Measurements from ENCODE around the gene CYRIA. TPM values are rescaled to one million over a fixed set of nuclear protein-coding genes. Genes with fewer than 3 reads are reported as not detected.

CYRIA gene
- total RNA-seq, 2 donors from 2014 or later: 0.86 to 1.4 TPM

GRCh38 chr2:16655445-16655837, 10.2 kb downstream of the CYRIA start:
- 89 to 95% methylated on average over 4 to 6 of the region's 6 CpGs for WGBS, 2 experiments (ENCODE audit: insufficient coverage in 1 of 2, insufficient read length in 1 of 2)
- Histone ChIP-seq H3K9me3 (ENCODE audit: control insufficient read depth, low read length) (no peaks in the 10 kb centered on the region), H3K36me3 (ENCODE audit: control insufficient read depth, insufficient read depth, low read length) (no peaks in the 10 kb centered on the region), H3K27ac (ENCODE audit: low read depth, low read length) (no peak overlapping the region), H3K9ac (ENCODE audit: extremely low read depth, low read length, poor library complexity, severe bottlenecking) (no peak overlapping the region), H3K27me3 (ENCODE audit: control insufficient read depth, insufficient read depth, low read length, poor library complexity, severe bottlenecking) (peaks cover 26% of the 10 kb centered on the region), H3K4me1 (ENCODE audit: control insufficient read depth, insufficient read depth, low read length) (no peaks in the 10 kb centered on the region), H3K4me3 (ENCODE audit: low read length) (no peak overlapping the region)
- peak; percentile 8 for DNase-seq
- TF ChIP-seq CTCF (conservative IDR thresholded peaks at IDR 0.05): no peak
- Mint-ChIP-seq H3K4me1 (peaks cover 10% of the 10 kb centered on the region), H3K9me3 (no peaks in the 10 kb centered on the region), H3K4me3 (no peak overlapping the region), H3K27ac (no peak overlapping the region), H3K27me3 (ENCODE audit: insufficient read depth) (peaks cover 18% of the 10 kb centered on the region), H3K36me3 (ENCODE audit: low read depth) (no peaks in the 10 kb centered on the region)

- Mint-ChIP-seq H3K36me3 (ENCODE audit: low read depth) (no peaks in the 10 kb centered on the region), H3K27ac (no peak overlapping the region), H3K4me3 (no peak overlapping the region), H3K4me1 (peaks cover 10% of the 10 kb centered on the region), H3K27me3 (ENCODE audit: insufficient read depth) (peaks cover 18% of the 10 kb centered on the region), H3K9me3 (no peaks in the 10 kb centered on the region)
- no peak overlapping the region for H3K4me3 ChIP-seq (ENCODE audit: low read length)
- peak; percentile 22 for DNase-seq
- H3K9me3 ChIP-seq (ENCODE audit: control insufficient read depth, low read length): no peaks in the 10 kb centered on the region
- H3K36me3 ChIP-seq (ENCODE audit: control insufficient read depth, insufficient read depth, low read length): no peaks in the 10 kb centered on the region
- H3K9ac ChIP-seq (ENCODE audit: extremely low read depth, low read length, poor library complexity, severe bottlenecking): no peak overlapping the region
- 95 to 100% methylated on average over 3 to 4 of the region's 4 CpGs for whole genome bisulfite sequencing, 2 experiments (ENCODE audit: insufficient coverage in 1 of 2, insufficient read length in 1 of 2)
- H3K4me1 ChIP-seq (ENCODE audit: control insufficient read depth, insufficient read depth, low read length): no peaks in the 10 kb centered on the region
- no peak overlapping the region for H3K27ac ChIP-seq (ENCODE audit: low read depth, low read length)
- H3K27me3 ChIP-seq (ENCODE audit: control insufficient read depth, insufficient read depth, low read length, poor library complexity, severe bottlenecking): peaks cover 21% of the 10 kb centered on the region
- TF ChIP-seq CTCF (conservative IDR thresholded peaks at IDR 0.05): no peak
Observed at GRCh38 chr2:16654833-16655444, 10.7 kb downstream of the CYRIA start.

DNA sequence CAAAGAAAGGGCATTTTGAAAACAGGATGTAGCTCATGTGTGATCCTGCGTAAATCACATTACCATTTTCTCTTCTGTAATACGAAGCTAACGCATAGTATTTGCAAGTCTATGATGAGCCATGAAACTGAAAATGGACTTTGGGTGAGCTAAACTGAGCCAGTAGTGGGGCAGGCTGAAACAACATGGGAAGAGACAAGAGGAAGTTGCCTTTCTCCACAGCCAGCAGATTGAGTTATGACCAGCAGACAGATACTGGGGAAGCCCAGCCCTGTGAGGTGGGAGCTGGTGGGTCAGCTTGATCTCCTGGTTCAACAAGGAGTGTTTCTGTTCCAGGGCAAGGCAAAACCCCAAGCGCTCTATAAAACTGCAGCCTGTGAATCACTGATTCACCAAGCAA, 11.8 kb downstream of the CYRIA start:
- no peaks in the 10 kb centered on the region for H3K9me3 ChIP-seq (ENCODE audit: control insufficient read depth, low read length)
- TF ChIP-seq CTCF (conservative IDR thresholded peaks at IDR 0.05): no peak
- H3K4me3 ChIP-seq (ENCODE audit: low read length): no peak overlapping the region
- peaks cover 16% of the 10 kb centered on the region for H3K27me3 Mint-ChIP-seq (ENCODE audit: insufficient read depth)
- no peaks in the 10 kb centered on the region for H3K9me3 Mint-ChIP-seq
- H3K27ac ChIP-seq (ENCODE audit: low read depth, low read length): no peak overlapping the region
- peak; percentile 28 for DNase-seq
- no peak overlapping the region for H3K4me3 Mint-ChIP-seq
- no peak overlapping the region for H3K27ac Mint-ChIP-seq
- no peaks in the 10 kb centered on the region for H3K36me3 Mint-ChIP-seq (ENCODE audit: low read depth)
- no peaks in the 10 kb centered on the region for H3K4me1 ChIP-seq (ENCODE audit: control insufficient read depth, insufficient read depth, low read length)
- H3K4me1 Mint-ChIP-seq: peaks cover 10% of the 10 kb centered on the region
- H3K9ac ChIP-seq (ENCODE audit: extremely low read depth, low read length, poor library complexity, severe bottlenecking): no peak overlapping the region
- H3K36me3 ChIP-seq (ENCODE audit: control insufficient read depth, insufficient read depth, low read length): no peaks in the 10 kb centered on the region
- 95 to 100% methylated on average over 2 to 4 of the region's 4 CpGs for WGBS, 2 experiments (ENCODE audit: insufficient coverage in 1 of 2, insufficient read length in 1 of 2)
- peaks cover 21% of the 10 kb centered on the region for H3K27me3 ChIP-seq (ENCODE audit: control insufficient read depth, insufficient read depth, low read length, poor library complexity, severe bottlenecking)
